ENCODE results near the gene TTLL11.

Gene TTLL11

DNA sequence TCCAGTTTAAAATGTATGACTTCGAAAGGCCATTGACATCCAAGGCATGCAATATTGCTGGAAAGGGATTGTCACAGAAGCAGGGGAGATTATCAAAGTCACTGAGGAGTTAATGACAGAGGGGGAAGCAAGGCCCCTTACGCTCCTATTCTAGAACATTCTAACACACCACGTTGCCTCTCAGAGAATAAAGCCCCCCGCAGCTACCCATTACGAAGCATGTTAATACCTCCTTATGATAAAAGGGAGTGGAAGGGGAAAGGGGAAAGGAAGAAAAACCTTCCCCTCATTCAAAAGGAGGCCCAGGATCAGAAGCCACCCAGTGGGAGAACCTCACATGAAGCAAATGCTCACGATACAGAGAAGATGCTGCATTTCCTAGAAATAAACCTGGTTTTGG, 228.0 kb downstream of the TTLL11 start:
- peaks cover 3% of the 10 kb centered on the region for H3K27me3 ChIP-seq
- TF ChIP-seq, protein P1, sequence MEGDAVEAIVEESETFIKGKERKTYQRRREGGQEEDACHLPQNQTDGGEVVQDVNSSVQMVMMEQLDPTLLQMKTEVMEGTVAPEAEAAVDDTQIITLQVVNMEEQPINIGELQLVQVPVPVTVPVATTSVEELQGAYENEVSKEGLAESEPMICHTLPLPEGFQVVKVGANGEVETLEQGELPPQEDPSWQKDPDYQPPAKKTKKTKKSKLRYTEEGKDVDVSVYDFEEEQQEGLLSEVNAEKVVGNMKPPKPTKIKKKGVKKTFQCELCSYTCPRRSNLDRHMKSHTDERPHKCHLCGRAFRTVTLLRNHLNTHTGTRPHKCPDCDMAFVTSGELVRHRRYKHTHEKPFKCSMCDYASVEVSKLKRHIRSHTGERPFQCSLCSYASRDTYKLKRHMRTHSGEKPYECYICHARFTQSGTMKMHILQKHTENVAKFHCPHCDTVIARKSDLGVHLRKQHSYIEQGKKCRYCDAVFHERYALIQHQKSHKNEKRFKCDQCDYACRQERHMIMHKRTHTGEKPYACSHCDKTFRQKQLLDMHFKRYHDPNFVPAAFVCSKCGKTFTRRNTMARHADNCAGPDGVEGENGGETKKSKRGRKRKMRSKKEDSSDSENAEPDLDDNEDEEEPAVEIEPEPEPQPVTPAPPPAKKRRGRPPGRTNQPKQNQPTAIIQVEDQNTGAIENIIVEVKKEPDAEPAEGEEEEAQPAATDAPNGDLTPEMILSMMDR (IDR thresholded peaks at IDR 0.05) = no peak
- no peaks in the 10 kb centered on the region for H3K36me3 ChIP-seq
- no peaks in the 10 kb centered on the region for H3K4me1 ChIP-seq (ENCODE audit: control insufficient read depth in 1 of 2, insufficient read depth in 1 of 2, low read depth in 1 of 2, low read length in 1 of 2)
- no peaks in the 10 kb centered on the region for H3K9me3 ChIP-seq
- H3K27ac ChIP-seq = no peak overlapping the region
- H3K4me3 ChIP-seq (ENCODE audit: low read depth in 1 of 2, low read length in 1 of 2) = no peak overlapping the region

DNA sequence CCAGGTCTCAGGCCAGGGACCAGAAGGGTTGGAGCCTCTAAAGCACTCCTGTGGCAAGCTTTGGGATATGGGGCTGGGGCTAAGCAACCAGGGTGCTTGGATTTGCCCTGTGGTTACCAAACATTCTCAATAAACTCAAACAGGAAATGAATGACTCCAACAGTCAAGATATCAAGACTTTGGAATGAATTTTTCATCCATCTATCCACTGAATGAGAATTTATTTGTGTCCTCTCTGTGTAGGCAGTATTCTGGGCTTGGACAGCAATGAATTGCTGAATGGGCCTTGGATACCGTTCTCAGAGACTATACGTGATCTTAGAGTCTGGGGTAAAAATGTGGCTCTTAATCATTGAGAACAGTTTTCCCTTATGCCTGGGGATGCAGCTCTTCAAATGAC, 229.2 kb downstream of the TTLL11 start:
- H3K9me3 ChIP-seq = no peaks in the 10 kb centered on the region
- H3K27ac ChIP-seq = no peak overlapping the region
- no peak overlapping the region for H3K4me3 ChIP-seq (ENCODE audit: low read depth in 1 of 2, low read length in 1 of 2)
- peaks cover 3% of the 10 kb centered on the region for H3K27me3 ChIP-seq
- TF ChIP-seq, protein P1 (IDR thresholded peaks at IDR 0.05) = no peak
- no peaks in the 10 kb centered on the region for H3K4me1 ChIP-seq (ENCODE audit: control insufficient read depth in 1 of 2, insufficient read depth in 1 of 2, low read depth in 1 of 2, low read length in 1 of 2)
- no peaks in the 10 kb centered on the region for H3K36me3 ChIP-seq

DNA sequence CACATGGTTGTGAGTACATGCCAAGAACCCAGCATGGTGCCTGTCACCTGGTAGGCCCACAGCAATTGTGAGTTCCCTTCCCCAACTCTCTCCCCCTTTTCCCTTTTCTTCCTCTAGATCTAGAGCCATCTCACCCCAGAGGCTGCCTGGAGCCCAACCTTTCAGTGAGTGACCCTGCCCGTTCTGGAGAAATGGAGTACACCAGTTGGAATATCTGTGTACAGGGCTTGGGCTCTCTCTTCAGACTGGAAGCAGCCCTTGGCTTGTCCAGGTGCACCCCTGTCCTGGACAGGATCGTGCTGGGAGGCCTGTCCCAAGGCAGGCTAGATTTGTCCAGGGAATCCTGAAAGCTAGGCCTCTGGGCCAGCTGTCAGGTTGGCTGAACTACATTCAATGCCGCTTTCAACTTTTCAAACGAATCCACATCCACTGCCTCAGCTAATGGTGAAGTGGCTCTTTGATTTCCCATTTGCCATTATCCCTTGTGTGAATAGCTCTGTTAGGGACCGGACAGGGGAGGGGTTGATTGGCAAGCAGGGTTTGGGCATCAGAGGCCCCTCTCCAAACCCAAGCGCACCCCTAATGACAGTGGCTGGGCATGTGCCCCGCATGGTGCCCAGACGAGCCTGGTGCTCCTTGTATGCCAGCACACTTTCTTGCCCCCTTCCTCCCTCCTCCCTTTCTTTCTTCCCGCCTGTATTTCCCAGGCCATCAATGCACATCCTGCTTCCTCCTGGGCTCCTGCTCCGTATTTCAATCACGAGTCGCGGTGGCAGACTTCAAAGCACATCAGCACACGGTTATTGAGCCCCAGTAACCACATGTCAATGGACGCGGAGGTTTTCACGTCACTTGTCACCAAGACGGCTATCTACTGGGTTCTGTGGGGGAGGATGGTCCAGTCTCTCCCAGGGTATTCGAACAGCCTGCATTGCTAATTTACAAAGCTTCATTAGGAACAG, 230.5 kb downstream of the TTLL11 start:
- TF ChIP-seq, protein P1 (IDR thresholded peaks at IDR 0.05) = no peak
- H3K36me3 ChIP-seq = no peaks in the 10 kb centered on the region
- no peak overlapping the region for H3K27ac ChIP-seq
- peaks cover 3% of the 10 kb centered on the region for H3K27me3 ChIP-seq
- H3K9me3 ChIP-seq = no peaks in the 10 kb centered on the region
- H3K4me3 ChIP-seq (ENCODE audit: low read depth in 1 of 2, low read length in 1 of 2) = no peak overlapping the region
- no peaks in the 10 kb centered on the region for H3K4me1 ChIP-seq (ENCODE audit: control insufficient read depth in 1 of 2, insufficient read depth in 1 of 2, low read depth in 1 of 2, low read length in 1 of 2)

DNA sequence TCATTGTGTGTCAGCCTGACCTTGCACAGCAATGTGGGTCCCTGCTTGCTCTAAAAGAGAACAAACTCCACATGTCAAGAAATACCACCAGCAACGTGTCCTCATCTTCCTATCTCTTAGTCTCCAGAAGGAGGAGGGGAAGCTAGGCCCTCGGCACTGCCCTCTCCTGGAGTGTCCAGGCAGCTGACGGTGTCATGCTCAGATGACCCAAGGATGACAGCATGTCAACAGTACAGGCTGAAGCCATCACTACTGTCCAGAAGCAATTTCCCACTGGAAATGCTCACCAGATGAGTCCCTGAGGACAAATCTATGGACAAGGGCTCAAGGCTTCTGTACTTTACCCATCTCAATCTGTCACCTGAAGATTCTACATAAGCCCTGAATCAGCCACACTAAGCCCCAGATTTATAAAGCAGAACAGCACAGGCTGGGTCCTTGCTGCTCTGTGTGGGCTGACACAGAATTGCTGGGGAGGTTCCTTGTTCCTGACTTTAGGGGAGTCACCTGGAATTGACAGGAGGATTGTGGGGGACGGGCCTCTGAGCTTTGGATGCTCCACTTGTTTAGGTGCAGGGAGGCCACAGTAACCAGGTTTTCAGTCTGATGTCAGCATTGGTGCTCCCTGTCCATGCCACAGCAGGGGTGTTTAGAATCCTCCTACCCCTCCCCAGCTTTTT, 231.5 kb downstream of the TTLL11 start:
- no peaks in the 10 kb centered on the region for H3K4me1 ChIP-seq (ENCODE audit: control insufficient read depth in 1 of 2, insufficient read depth in 1 of 2, low read depth in 1 of 2, low read length in 1 of 2)
- H3K9me3 ChIP-seq = no peaks in the 10 kb centered on the region
- TF ChIP-seq, protein P1 (IDR thresholded peaks at IDR 0.05) = no peak
- no peak overlapping the region for H3K4me3 ChIP-seq (ENCODE audit: low read depth in 1 of 2, low read length in 1 of 2)
- no peak overlapping the region for H3K27ac ChIP-seq
- no peaks in the 10 kb centered on the region for H3K27me3 ChIP-seq
- no peaks in the 10 kb centered on the region for H3K36me3 ChIP-seq

DNA sequence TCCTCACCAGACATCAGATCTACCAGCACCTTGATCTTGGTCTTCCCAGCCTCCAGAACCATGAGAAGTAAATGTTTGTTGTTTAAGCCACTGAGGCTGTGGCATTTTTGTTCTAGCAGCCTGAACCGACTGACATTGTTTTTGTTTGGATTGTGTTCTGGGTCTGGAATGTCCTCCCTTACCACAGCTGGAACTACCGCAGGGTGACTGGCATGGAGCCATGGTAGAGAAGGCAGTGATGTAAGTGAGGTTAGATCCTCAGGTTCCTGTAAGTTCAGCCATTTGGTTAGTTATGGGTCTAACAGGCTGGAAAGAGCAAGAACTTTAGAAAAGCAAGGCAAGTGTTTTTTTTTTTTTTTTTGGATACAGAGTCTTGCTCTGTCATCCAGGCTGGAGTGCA, 232.4 kb downstream of the TTLL11 start:
- H3K27me3 ChIP-seq = no peaks in the 10 kb centered on the region
- H3K27ac ChIP-seq = no peak overlapping the region
- TF ChIP-seq, protein P1 (IDR thresholded peaks at IDR 0.05) = no peak
- no peaks in the 10 kb centered on the region for H3K4me1 ChIP-seq (ENCODE audit: control insufficient read depth in 1 of 2, insufficient read depth in 1 of 2, low read depth in 1 of 2, low read length in 1 of 2)
- H3K9me3 ChIP-seq = no peaks in the 10 kb centered on the region
- H3K36me3 ChIP-seq = no peaks in the 10 kb centered on the region
- no peak overlapping the region for H3K4me3 ChIP-seq (ENCODE audit: low read depth in 1 of 2, low read length in 1 of 2)
